Neutrophil (primary cell): ENCODE data around the gene ALOX5.
A peak's percentile ranks its signal among the peaks of the same experiment; 100 is the strongest.
"Not testable (repeated sequence)": the region's sequence is repeated elsewhere in the genome, so short reads cannot be mapped to it uniquely, and the experiment has no call there.

Experiments used
- H3K27ac ChIP-seq: fragments of 200-600 bp; sonication (generic); 2 replicates; pipeline ENCODE4 v1.5.1; 2016; ENCODE audit warnings: mild to moderate bottlenecking, moderate library complexity
- H3K27me3 ChIP-seq: fragments of 200-600 bp; sonication (generic); 2 replicates; pipeline ENCODE4 v1.6.0; 2016; ENCODE audit warnings: mild to moderate bottlenecking
- H3K36me3 ChIP-seq: fragments of 200-600 bp; sonication (generic); 2 replicates; pipeline ENCODE4 v1.5.1; 2017
- H3K4me1 ChIP-seq, 2 experiments: fragments of 200-600 bp in 1 of 2; sonication (generic) in 1 of 2; 1 replicate in 1 of 2; 2 replicates in 1 of 2; pipeline versions ENCODE4 v1.5.1 to v1.6.1; 2013 to 2016; ENCODE audit warnings: low read depth in 1 of 2, low read length in 1 of 2, mild to moderate bottlenecking in 1 of 2, moderate library complexity in 1 of 2; ENCODE audit not compliant: control insufficient read depth in 1 of 2, insufficient read depth in 1 of 2
- H3K4me3 ChIP-seq, 2 experiments: fragments of 200-600 bp in 1 of 2; sonication (generic) in 1 of 2; 1 replicate in 1 of 2; 2 replicates in 1 of 2; pipeline ENCODE4 v1.5.1; 2013 to 2016; ENCODE audit warnings: low read depth in 1 of 2, low read length in 1 of 2, mild to moderate bottlenecking in 1 of 2, moderate library complexity in 1 of 2
- H3K9me3 ChIP-seq: fragments of 200-600 bp; sonication (generic); 2 replicates; pipeline ENCODE4 v1.5.1; 2016
- CTCF ChIP-seq: fragments of 200-600 bp; sonication (generic); IDR thresholded peaks from 2 replicates; pipeline ENCODE4 v1.5.1; 2016; ENCODE audit warnings: antibody characterized with exemption

ALOX5 gene

DNA sequence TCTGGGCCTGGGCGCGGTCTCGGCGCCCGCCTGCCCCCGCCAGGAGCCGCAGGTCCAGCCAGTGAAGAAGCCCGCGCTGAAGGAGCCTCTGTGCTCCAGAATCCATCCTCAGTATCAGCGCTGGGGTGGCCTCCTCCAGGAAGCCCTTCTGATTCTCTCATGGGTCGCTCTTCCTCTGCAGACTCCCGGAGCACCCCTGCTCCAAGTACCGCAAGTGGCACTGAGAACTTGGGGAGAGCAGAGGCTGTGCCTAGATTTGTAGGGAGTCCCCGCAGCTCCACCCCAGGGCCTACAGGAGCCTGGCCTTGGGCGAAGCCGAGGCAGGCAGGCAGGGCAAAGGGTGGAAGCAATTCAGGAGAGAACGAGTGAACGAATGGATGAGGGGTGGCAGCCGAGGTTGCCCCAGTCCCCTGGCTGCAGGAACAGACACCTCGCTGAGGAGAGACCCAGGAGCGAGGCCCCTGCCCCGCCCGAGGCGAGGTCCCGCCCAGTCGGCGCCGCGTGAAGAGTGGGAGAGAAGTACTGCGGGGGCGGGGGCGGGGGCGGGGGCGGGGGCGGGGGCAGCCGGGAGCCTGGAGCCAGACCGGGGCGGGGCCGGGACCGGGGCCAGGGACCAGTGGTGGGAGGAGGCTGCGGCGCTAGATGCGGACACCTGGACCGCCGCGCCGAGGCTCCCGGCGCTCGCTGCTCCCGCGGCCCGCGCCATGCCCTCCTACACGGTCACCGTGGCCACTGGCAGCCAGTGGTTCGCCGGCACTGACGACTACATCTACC lies at the start of gene ALOX5:
Gene ALOX5 (plus strand): TSS at position 641 of the 774 bp plus-strand sequence. CDS start 64 bp downstream, at position 705.
- Histone ChIP-seq H3K27me3 (peaks cover 38% of the 10 kb centered on the region), H3K4me3 (peak within 1 kb of the TSS; percentile 90 to 99), H3K4me1 (peaks cover 49 to 53% of the 10 kb centered on the region in 2 experiments), H3K27ac (peak within 1 kb of the TSS; percentile 89), H3K36me3 (peaks cover 11% of the 10 kb centered on the region), H3K9me3 (no peaks in the 10 kb centered on the region)
- TF ChIP-seq CTCF: no peak

GRCh38 chr10:45325116-45325515 lies 48.9 kb upstream of the ALOX5 start:
- H3K36me3 ChIP-seq: no peaks in the 10 kb centered on the region
- H3K4me3 ChIP-seq: no peak overlapping the region
- H3K27me3 ChIP-seq: no peaks in the 10 kb centered on the region
- H3K9me3 ChIP-seq: no peaks in the 10 kb centered on the region
- no peaks in the 10 kb centered on the region for H3K4me1 ChIP-seq
- no peak overlapping the region for H3K27ac ChIP-seq
- TF ChIP-seq CTCF: no peak

DNA sequence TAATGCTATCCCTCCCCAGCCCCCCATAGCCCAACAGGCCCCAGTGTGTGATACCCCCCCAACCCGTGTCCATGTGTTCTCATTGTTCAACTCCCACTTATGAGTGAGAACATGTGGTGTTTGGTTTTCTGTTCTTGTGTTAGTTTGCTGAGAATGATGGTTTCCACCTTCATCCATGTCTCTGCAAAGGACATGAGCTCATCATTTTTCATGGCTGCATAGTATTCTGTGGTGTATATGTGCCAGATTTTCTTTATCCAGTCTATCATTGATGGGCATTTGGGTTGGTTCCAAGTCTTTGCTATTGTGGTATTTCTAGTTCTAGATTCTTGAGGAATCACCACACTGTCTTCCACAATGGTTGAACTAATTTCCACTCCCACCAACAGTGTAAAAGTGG lies 47.2 kb upstream of the ALOX5 start:
- H3K27ac ChIP-seq, H3K4me3 ChIP-seq, H3K36me3 ChIP-seq, H3K9me3 ChIP-seq, H3K4me1 ChIP-seq: not testable (repeated sequence)
- peaks cover 13% of the 10 kb centered on the region for H3K27me3 ChIP-seq

GRCh38 chr10:45331824-45332223 lies 42.2 kb upstream of the ALOX5 start:
- H3K36me3 ChIP-seq, H3K4me3 ChIP-seq, H3K4me1 ChIP-seq, H3K27ac ChIP-seq, H3K9me3 ChIP-seq: not testable (repeated sequence)
- peaks cover 20% of the 10 kb centered on the region for H3K27me3 ChIP-seq

- Histone ChIP-seq H3K4me1 (no peaks in the 10 kb centered on the region), H3K36me3 (no peaks in the 10 kb centered on the region), H3K27ac (no peak overlapping the region), H3K4me3 (no peak overlapping the region), H3K27me3 (no peaks in the 10 kb centered on the region), H3K9me3 (no peaks in the 10 kb centered on the region)
- TF ChIP-seq CTCF: no peak
Measured at GRCh38 chr10:45339894-45340293, 34.1 kb upstream of the ALOX5 start.

DNA sequence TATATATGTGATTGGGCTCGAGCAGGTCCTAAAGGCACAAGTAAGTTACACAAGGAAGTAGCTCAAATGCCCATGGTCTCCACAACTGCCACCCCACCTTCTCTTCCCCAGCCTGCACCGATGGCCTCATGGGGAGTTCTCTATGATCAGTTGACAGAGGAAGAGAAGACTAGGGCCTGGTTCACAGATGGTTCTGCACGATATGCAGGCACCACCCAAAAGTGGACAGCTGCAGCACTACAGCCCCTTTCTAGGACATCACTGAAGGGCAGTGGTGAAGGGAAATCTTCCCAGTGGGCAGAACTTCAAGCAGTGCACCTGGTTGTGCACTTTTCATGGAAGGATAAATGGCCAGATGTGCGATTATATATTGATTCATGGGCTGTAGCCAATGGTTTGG lies 33.6 kb upstream of the ALOX5 start:
- not testable (repeated sequence) for H3K4me3 ChIP-seq, H3K27ac ChIP-seq, H3K9me3 ChIP-seq, H3K4me1 ChIP-seq, H3K27me3 ChIP-seq, H3K36me3 ChIP-seq

DNA sequence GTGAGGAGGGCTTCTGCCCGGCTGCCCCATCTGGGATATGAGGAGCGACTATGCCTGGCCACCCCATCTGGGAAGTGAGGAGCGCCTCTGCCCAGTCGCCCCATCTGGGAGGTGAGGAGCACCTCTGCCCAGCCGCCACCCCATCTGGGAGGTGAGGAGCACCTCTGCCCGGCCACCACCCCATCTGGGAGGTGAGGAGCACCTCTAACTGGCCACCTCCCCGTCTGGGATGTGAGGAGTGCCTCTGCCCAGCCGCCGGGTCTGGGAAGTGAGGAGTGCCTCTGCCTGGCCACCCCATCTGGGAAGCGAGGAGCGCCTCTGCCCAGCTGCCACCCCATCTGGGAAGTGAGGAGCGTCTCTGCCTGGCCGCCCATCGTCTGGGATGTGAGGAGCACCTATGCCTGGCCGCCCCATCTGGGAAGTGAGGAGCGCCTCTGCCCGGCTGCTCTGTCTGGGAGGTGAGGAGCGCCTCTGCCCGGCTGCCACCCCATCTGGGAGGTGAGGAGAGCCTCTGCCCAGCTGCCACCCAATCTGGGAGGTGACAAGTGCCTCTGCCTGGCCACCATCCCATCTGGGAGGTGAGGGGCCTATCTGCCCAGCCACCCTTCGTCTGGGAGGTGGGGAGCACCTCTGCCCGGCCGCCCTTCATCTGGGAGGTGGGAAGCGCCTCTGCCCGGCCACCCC lies 27.2 kb upstream of the ALOX5 start:
- H3K27ac ChIP-seq, H3K4me1 ChIP-seq, H3K4me3 ChIP-seq, H3K36me3 ChIP-seq, H3K27me3 ChIP-seq, H3K9me3 ChIP-seq: not testable (repeated sequence)

DNA sequence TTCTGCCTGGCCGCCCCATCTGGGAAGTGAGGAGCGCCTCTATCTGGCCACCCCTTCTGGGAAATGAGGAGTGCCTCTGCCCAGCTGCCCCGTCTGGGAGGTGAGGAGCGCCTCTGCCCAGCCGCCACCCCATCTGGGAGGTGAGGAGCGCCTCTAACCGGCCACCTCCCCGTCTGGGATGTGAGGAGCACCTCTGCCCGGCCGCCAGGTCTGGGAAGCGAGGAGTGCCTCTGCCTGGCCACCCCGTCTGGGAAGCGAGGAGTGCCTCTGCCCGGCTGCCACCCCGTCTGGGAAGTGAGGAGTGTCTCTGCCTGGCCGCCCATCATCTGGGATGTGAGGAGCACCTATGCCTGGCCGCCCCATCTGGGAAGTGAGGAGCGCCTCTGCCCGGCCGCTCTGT lies 26.6 kb upstream of the ALOX5 start:
- H3K27ac ChIP-seq, H3K4me1 ChIP-seq, H3K36me3 ChIP-seq, H3K4me3 ChIP-seq, H3K27me3 ChIP-seq, H3K9me3 ChIP-seq: not testable (repeated sequence)

DNA sequence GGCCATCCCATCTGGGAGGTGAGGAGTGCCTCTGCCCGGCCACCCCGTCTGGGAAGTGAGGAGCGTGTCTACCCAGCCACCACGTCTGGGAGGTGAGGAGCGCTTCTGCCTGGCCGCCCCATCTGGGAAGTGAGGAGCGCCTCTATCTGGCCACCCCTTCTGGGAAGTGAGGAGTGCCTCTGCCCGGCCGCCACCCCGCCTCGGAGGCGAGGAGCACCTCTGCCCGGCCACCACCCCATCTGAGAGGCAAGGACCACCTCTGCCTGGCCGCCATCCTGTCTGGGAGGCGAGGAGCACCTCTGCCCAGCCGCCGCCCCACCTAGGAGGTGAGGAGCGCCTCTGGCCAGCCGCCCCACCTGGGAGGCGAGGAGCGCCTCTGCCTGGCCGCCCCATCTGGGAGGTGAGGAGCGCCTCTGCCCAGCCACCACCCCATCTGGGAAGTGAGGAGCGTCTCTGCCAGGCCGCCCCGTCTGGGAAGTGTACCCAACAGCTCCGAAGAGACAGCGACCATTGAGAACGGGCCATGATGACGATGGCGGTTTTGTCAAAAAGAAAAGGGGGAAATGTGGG lies 25.7 kb upstream of the ALOX5 start:
- H3K4me3 ChIP-seq, H3K4me1 ChIP-seq, H3K27me3 ChIP-seq, H3K9me3 ChIP-seq, H3K27ac ChIP-seq, H3K36me3 ChIP-seq: not testable (repeated sequence)
